LHCN-M2 (cell line): ENCODE measurements around the gene DLL4. TPM values are rescaled to one million over a fixed set of nuclear protein-coding genes. Genes with fewer than 3 reads are reported as not detected.

Experiments
- DNase-seq: peaks from one replicate; pipeline ENCODE4 v3.0.0-alpha.2; 2012; ENCODE audit warnings: low read depth
- total RNA-seq: library from RNA; depleted of rRNA; stranded (reverse); fragments of >200 nt; gene quantifications from 2 replicates; pipeline ENCODE4 v1.2.3, GENCODE V29; 2014

The DLL4 gene
- total RNA-seq, 1 experiment from 2014 or later = 0.17 TPM

GRCh38 chr15:40926659-40927494, 2.3 kb upstream of the DLL4 start:
- DNase-seq = no peak

GRCh38 chr15:40927495-40927872, 1.7 kb upstream of the DLL4 start:
- DNase-seq = no peak

GRCh38 chr15:40927873-40928806, 1.0 kb upstream of the DLL4 start:
- no peak for DNase-seq

- peak; percentile 47 for DNase-seq
Measured at GRCh38 chr15:40929660-40930429, 705 bp downstream of the DLL4 start.

GRCh38 chr15:40930430-40931299, 1.5 kb downstream of the DLL4 start:
- DNase-seq = no peak

GRCh38 chr15:40931300-40932142, 2.4 kb downstream of the DLL4 start:
- no peak for DNase-seq

- no peak for DNase-seq
Measured at GRCh38 chr15:40932156-40932555, 3.0 kb downstream of the DLL4 start.

- no peak for DNase-seq
Measured at GRCh38 chr15:40932649-40933516, 3.7 kb downstream of the DLL4 start.

GRCh38 chr15:40933517-40933902, 4.4 kb downstream of the DLL4 start:
- DNase-seq = no peak

- no peak for DNase-seq
Measured at GRCh38 chr15:40934457-40934856, 5.3 kb downstream of the DLL4 start.

- no peak for DNase-seq
Measured at GRCh38 chr15:40936234-40936708, 7.1 kb downstream of the DLL4 start.

GRCh38 chr15:40936709-40937666, 7.8 kb downstream of the DLL4 start:
- DNase-seq = peak; percentile 87

GRCh38 chr15:40937762-40938535, 8.8 kb downstream of the DLL4 start:
- peak; percentile 68 for DNase-seq

GRCh38 chr15:40938536-40938870, 9.4 kb downstream of the DLL4 start:
- DNase-seq = no peak

GRCh38 chr15:40940296-40940801, 11.2 kb downstream of the DLL4 start:
- DNase-seq = no peak

GRCh38 chr15:40941068-40941527, 12.0 kb downstream of the DLL4 start:
- DNase-seq = no peak
